GM13977 (cell line): ENCODE data around the gene RBAK.
"Not testable (repeated sequence)": the region's sequence is repeated elsewhere in the genome, so short reads cannot be mapped to it uniquely, and the experiment has no call there.

Experiments used
- DNase-seq: peaks from one replicate; pipeline ENCODE4 v3.0.0; 2012; ENCODE audit warnings: low spot score
- CTCF ChIP-seq: IDR thresholded peaks from 2 replicates; pipeline ENCODE4 v1.5.1; 2012; ENCODE audit warnings: mild to moderate bottlenecking, control low read depth; ENCODE audit not compliant: insufficient read depth; ENCODE audit errors: extremely low read depth, missing control alignments
- in situ Hi-C: fragments of 300-500 bp; cut with MboI; formaldehyde crosslinking; loops from one replicate; pipeline ENCODE4 v1.12.0; 2022; ENCODE audit warnings: low sequenced_read_pairs, low pct_unique_long_range_greater_than_20kb, mixed read lengths, inconsistent platforms; ENCODE audit not compliant: unreplicated experiment

The RBAK gene

GRCh38 chr7:5053175-5053574, 7.5 kb downstream of the RBAK start:
- no peak for TF ChIP-seq CTCF
- DNase-seq: no peak
- in situ Hi-C loops: no loop called here

- DNase-seq: no peak
- in situ Hi-C loops: no loop called here
- TF ChIP-seq CTCF: no peak
Measured at GRCh38 chr7:5063698-5064097, 18.0 kb downstream of the RBAK start.

GRCh38 chr7:5064391-5065106, 18.9 kb downstream of the RBAK start:
- no peak for DNase-seq
- no peak for TF ChIP-seq CTCF
- in situ Hi-C loops: no loop called here

- in situ Hi-C loops: no loop called here
- no peak for DNase-seq
- TF ChIP-seq CTCF: no peak
Measured at GRCh38 chr7:5065107-5065407, 19.4 kb downstream of the RBAK start.

GRCh38 chr7:5068521-5068920, 22.9 kb downstream of the RBAK start:
- no peak for DNase-seq
- TF ChIP-seq CTCF: no peak
- in situ Hi-C loops: no loop called here

GRCh38 chr7:5070206-5070605, 24.5 kb downstream of the RBAK start:
- in situ Hi-C loops: no loop called here
- no peak for DNase-seq
- TF ChIP-seq CTCF: no peak

- not testable (repeated sequence) for DNase-seq
- in situ Hi-C loops: loop anchor here (25.0 kb wide), 2 partner anchors 238 to 463 kb away; no protein-coding TSS in a partner anchor
Measured at GRCh38 chr7:5075187-5075586, 29.5 kb downstream of the RBAK start.
